K562 (cell line): Measurements from ENCODE around the gene APOA1.

ENCODE experiments used
- CTCF ChIP-seq, 3 experiments: IDR thresholded peaks in 2 of 3; conservative IDR thresholded peaks in 1 of 3; 2 replicates each; pipeline ENCODE4 v1.5.1; 2011 to 2012; ENCODE audit warnings: low read length in 3 of 3, mild to moderate bottlenecking in 3 of 3, control low read depth in 2 of 3, improper control_type of control experiment in 1 of 3, inconsistent platforms in 1 of 3, low read depth in 1 of 3, mixed read lengths in 1 of 3, moderate library complexity in 1 of 3; ENCODE audit not compliant: insufficient read depth in 2 of 3
- FOXK1 ChIP-seq: sonication (generic); formaldehyde crosslinking; IDR thresholded peaks from 2 replicates; pipeline ENCODE4 v1.8.0; 2022; ENCODE audit warnings: missing genetic modification reagents, mild to moderate bottlenecking, borderline replicate concordance
- MXD1 ChIP-seq: fragments of 250-450 bp; sonication (Bioruptor Pico); IDR thresholded peaks from 2 replicates; pipeline ENCODE4 v1.8.0; 2021; ENCODE audit warnings: borderline replicate concordance, mild to moderate bottlenecking, moderate library complexity; ENCODE audit not compliant: poor library complexity, severe bottlenecking
- NFRKB ChIP-seq: fragments of 450-650 bp; IDR thresholded peaks from 2 replicates; pipeline ENCODE4 v1.6.1; 2016; ENCODE audit warnings: low read depth
- POLR2H ChIP-seq: IDR thresholded peaks from 2 replicates; pipeline ENCODE4 v1.6.1; 2016; ENCODE audit warnings: missing genetic modification characterization, low read depth, mild to moderate bottlenecking, control low read depth, missing compliant biosample characterization, moderate library complexity
- TBP ChIP-seq: optimal IDR thresholded peaks from 2 replicates; pipeline ENCODE3; 2011; ENCODE audit warnings: low read depth, low read length, improper control_type of control experiment
- ZNF282 ChIP-seq: sonication (generic); formaldehyde crosslinking; IDR thresholded peaks from 2 replicates; pipeline ENCODE4 v1.8.1; 2023; ENCODE audit warnings: missing genetic modification reagents

DNA sequence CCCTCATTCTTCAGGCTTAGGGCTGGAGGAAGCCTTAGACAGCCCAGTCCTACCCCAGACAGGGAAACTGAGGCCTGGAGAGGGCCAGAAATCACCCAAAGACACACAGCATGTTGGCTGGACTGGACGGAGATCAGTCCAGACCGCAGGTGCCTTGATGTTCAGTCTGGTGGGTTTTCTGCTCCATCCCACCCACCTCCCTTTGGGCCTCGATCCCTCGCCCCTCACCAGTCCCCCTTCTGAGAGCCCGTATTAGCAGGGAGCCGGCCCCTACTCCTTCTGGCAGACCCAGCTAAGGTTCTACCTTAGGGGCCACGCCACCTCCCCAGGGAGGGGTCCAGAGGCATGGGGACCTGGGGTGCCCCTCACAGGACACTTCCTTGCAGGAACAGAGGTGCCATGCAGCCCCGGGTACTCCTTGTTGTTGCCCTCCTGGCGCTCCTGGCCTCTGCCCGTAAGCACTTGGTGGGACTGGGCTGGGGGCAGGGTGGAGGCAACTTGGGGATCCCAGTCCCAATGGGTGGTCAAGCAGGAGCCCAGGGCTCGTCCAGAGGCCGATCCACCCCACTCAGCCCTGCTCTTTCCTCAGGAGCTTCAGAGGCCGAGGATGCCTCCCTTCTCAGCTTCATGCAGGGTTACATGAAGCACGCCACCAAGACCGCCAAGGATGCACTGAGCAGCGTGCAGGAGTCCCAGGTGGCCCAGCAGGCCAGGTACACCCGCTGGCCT, 7.1 kb downstream of the APOA1 start:
- TF ChIP-seq CTCF (IDR thresholded peaks at IDR 0.05 in 2 of 3, conservative IDR thresholded peaks at IDR 0.05 in 1 of 3; ENCODE audit: insufficient read depth in 2 of 3, low read depth in 1 of 3, low read length in 3 of 3) (no peak), FOXK1 (CRISPR knock-in tag) (no peak), MXD1 (CRISPR knock-in tag) (no peak), POLR2H (no peak), ZNF282 (CRISPR knock-in tag) (no peak), TBP (no peak), NFRKB (no peak)
